Kidney epithelial cell (primary cell): ENCODE results near the gene OR52B6. TPM values are rescaled to one million over a fixed set of nuclear protein-coding genes. Genes with fewer than 3 reads are reported as not detected.

Experiments used
- DNase-seq: peaks from one replicate; pipeline ENCODE4 v3.0.0-alpha.2; 2010; ENCODE audit warnings: low read depth
- H3K27me3 ChIP-seq: 2 replicates; pipeline ENCODE4 v1.6.0; 2011; ENCODE audit warnings: low read length; ENCODE audit not compliant: control insufficient read depth, insufficient read depth
- H3K36me3 ChIP-seq: 2 replicates; pipeline ENCODE4 v1.5.1; 2011; ENCODE audit warnings: low read length; ENCODE audit not compliant: control insufficient read depth, insufficient read depth
- H3K4me3 ChIP-seq: 2 replicates; pipeline ENCODE4 v1.5.1; 2011; ENCODE audit warnings: low read depth, mild to moderate bottlenecking, control low read depth, low read length
- CTCF ChIP-seq: IDR thresholded peaks from 2 replicates; pipeline ENCODE4 v1.5.1; 2011; ENCODE audit warnings: mild to moderate bottlenecking, moderate library complexity, low read length, control low read depth, inconsistent platforms; ENCODE audit not compliant: insufficient read depth, poor library complexity, severe bottlenecking
- total RNA-seq: library from RNA; depleted of rRNA; stranded (reverse); fragments of >200 nt; gene quantifications from 2 replicates; pipeline ENCODE4 v1.2.3, GENCODE V29; 2015

Gene OR52B6
- total RNA-seq, 1 donor from 2014 or later: not detected

- H3K4me3 ChIP-seq: no peak overlapping the region
- no peak for TF ChIP-seq CTCF
- H3K27me3 ChIP-seq: no peaks in the 10 kb centered on the region
- H3K36me3 ChIP-seq: no peaks in the 10 kb centered on the region
- DNase-seq: no peak
Observed at GRCh38 chr11:5631417-5631816, 50.7 kb downstream of the OR52B6 start.

Other genes with a start within 250 kb of the OR52B6 start
- gene OR51B5, start 237.4 kb upstream of the OR52B6 start, total RNA-seq: not detected in 2 replicates
- not detected in 2 replicates for gene OR51B6, start 229.4 kb upstream of the OR52B6 start, total RNA-seq
- gene OR51M1, start 197.1 kb upstream of the OR52B6 start, total RNA-seq: not detected in 2 replicates
- not detected in 2 replicates for gene OR51Q1, start 158.8 kb upstream of the OR52B6 start, total RNA-seq
- gene OR51I1, start 139.4 kb upstream of the OR52B6 start, total RNA-seq: not detected in 2 replicates
- gene OR51I2, start 131.6 kb upstream of the OR52B6 start, total RNA-seq: not detected in 2 replicates
- gene OR52D1, start 92.2 kb upstream of the OR52B6 start, total RNA-seq: not detected in 2 replicates
- gene UBQLN3, start 70.9 kb upstream of the OR52B6 start, total RNA-seq: not detected in 2 replicates
- gene UBQLNL, start 64.2 kb upstream of the OR52B6 start, total RNA-seq: 0.21 TPM in 1 of 2 replicates, not detected in the other
- gene OR52H1, start 32.3 kb upstream of the OR52B6 start, total RNA-seq: 0.75 TPM in 1 of 2 replicates, not detected in the other
- 3.4 and 4.9 TPM in 2 replicates for gene TRIM6, start 15.8 kb downstream of the OR52B6 start, total RNA-seq
- 4.5 and 4.9 TPM in 2 replicates for gene TRIM34, start 44.1 kb downstream of the OR52B6 start, total RNA-seq
- gene TRIM5, start 104.2 kb downstream of the OR52B6 start, total RNA-seq: 25.9 and 29.0 TPM in 2 replicates
- 18.0 and 23.4 TPM in 2 replicates for gene TRIM22, start 108.9 kb downstream of the OR52B6 start, total RNA-seq
- not detected in 2 replicates for gene OR56B1, start 155.6 kb downstream of the OR52B6 start, total RNA-seq
- not detected in 2 replicates for gene OR52N4, start 173.4 kb downstream of the OR52B6 start, total RNA-seq
- not detected in 2 replicates for gene OR52N5, start 202.5 kb downstream of the OR52B6 start, total RNA-seq
- not detected in 2 replicates for gene OR52N1, start 210.4 kb downstream of the OR52B6 start, total RNA-seq
- gene OR52N2, start 228.0 kb downstream of the OR52B6 start, total RNA-seq: not detected in 2 replicates